Neural crest cell (in vitro differentiated cells): ENCODE data around the gene ISM1. TPM values are rescaled to one million over a fixed set of nuclear protein-coding genes. Genes with fewer than 3 reads are reported as not detected.

Experiments used
- DNase-seq: peaks from one replicate; pipeline ENCODE4 v3.0.0; 2021; ENCODE audit warnings: low read depth, mixed read lengths, low spot score
- H3K27ac Mint-ChIP-seq: one replicate; pipeline ENCODE4 v1.8.0; 2021; ENCODE audit warnings: mild to moderate bottlenecking, mixed read lengths; ENCODE audit not compliant: unreplicated experiment
- H3K27me3 Mint-ChIP-seq: 2 replicates; pipeline ENCODE4 v1.8.0; 2021; ENCODE audit warnings: low read depth, mild to moderate bottlenecking, mixed read lengths
- H3K36me3 Mint-ChIP-seq: 2 replicates; pipeline ENCODE4 v1.8.0; 2021; ENCODE audit warnings: low read depth, mild to moderate bottlenecking, mixed read lengths
- H3K4me1 Mint-ChIP-seq: 2 replicates; pipeline ENCODE4 v1.8.0; 2021; ENCODE audit warnings: mixed read lengths
- H3K4me3 Mint-ChIP-seq: one replicate; pipeline ENCODE4 v1.8.0; 2021; ENCODE audit warnings: mild to moderate bottlenecking, mixed read lengths
- H3K9me3 Mint-ChIP-seq: 2 replicates; pipeline ENCODE4 v1.8.0; 2021; ENCODE audit warnings: mixed read lengths
- CTCF ChIP-seq: fragments of 200-600 bp; sonication (generic); conservative IDR thresholded peaks from 2 replicates; pipeline ENCODE4 v1.5.0; 2021; ENCODE audit warnings: antibody characterized with exemption, mild to moderate bottlenecking
- total RNA-seq: library from RNA; stranded (reverse); gene quantifications from 2 replicates; pipeline ENCODE4 v1.2.1, GENCODE V29; 2021

Gene ISM1
- total RNA-seq, 1 donor from 2014 or later = 0.33 TPM

- DNase-seq = no peak
These were observed 34.9 kb upstream of the ISM1 start for GRCh38 chr20:13186043-13186774.

GRCh38 chr20:13187899-13188298 is 33.2 kb upstream of the ISM1 start:
- H3K9me3 Mint-ChIP-seq = peaks cover 6% of the 10 kb centered on the region
- no peak for DNase-seq
- no peak overlapping the region for H3K27ac Mint-ChIP-seq
- no peak overlapping the region for H3K4me3 Mint-ChIP-seq
- H3K36me3 Mint-ChIP-seq = no peaks in the 10 kb centered on the region
- H3K4me1 Mint-ChIP-seq = no peaks in the 10 kb centered on the region
- peaks cover 5% of the 10 kb centered on the region for H3K27me3 Mint-ChIP-seq
- no peak for TF ChIP-seq CTCF

More at GRCh38 chr20:13186043-13186774, 34.9 kb upstream of the ISM1 start:
- Mint-ChIP-seq H3K27me3 (peaks cover 7% of the 10 kb centered on the region), H3K4me3 (no peak overlapping the region), H3K9me3 (peaks cover 6% of the 10 kb centered on the region), H3K4me1 (no peaks in the 10 kb centered on the region), H3K36me3 (no peaks in the 10 kb centered on the region), H3K27ac (no peak overlapping the region)
- TF ChIP-seq CTCF = no peak

GRCh38 chr20:13199279-13199678 is 21.8 kb upstream of the ISM1 start:
- Mint-ChIP-seq H3K4me3 (no peak overlapping the region), H3K27me3 (peaks cover 2% of the 10 kb centered on the region), H3K9me3 (no peaks in the 10 kb centered on the region), H3K27ac (no peak overlapping the region), H3K36me3 (no peaks in the 10 kb centered on the region), H3K4me1 (peaks cover 6% of the 10 kb centered on the region)
- no peak for TF ChIP-seq CTCF
- DNase-seq = no peak

DNA sequence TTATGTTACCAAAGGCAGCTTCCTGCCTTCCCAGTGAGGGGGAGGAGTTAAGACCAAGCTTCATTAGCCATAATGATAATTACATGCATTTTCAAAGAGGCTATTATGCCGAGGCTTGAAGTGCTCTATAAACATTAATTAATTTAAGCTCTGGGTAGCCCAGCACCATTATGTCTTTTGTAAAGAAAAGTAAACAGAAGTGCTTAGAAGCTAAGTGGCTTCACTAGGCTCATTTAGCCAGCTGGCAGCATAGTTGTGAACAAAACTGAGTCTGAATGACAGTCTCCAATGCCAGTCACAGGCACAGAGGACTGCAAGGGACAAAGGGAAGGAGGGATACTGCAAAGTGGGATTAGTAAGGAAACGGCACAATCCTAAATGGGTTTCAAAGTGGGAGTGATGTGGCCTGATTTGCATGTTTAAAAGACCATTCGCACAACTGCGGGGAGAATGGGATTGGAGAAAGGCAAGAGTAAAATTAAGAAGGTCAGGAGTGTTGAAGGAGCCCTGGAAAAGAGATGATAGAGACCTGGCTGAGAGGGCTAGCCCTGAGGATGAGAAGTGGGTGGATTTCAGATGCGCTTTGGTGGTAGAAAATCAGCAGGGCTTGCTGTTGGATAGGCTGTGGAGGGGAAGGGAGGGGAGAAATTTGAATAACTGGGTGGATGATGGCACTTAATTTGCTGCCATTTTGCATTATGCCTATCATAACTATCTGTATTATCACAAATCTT is 20.1 kb upstream of the ISM1 start:
- no peak for DNase-seq
- no peaks in the 10 kb centered on the region for H3K36me3 Mint-ChIP-seq
- peak overlapping the region; percentile 85 for H3K27ac Mint-ChIP-seq

DNA sequence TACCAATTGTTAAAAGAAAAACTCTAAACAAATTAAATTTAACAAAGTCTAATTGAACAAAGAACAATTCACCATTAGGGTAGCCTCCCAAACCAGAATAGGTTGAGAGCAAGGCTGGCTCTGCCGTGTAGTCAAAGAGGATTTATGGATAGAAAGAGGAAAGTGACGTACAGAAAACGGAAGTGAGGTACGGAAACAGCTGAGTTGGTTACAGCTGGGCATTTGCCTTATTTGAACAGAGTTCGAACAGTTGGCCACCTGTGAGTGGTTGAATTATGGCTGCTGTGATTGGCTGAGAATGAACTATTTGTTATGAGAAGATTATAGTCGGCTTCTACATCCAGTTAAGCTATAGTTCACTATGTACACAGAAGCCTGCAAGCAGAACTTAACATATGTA is 18.5 kb upstream of the ISM1 start:
- Mint-ChIP-seq H3K4me1 (peaks cover 6% of the 10 kb centered on the region), H3K27me3 (peaks cover 4% of the 10 kb centered on the region), H3K36me3 (no peaks in the 10 kb centered on the region), H3K9me3 (no peaks in the 10 kb centered on the region), H3K27ac (no peak overlapping the region), H3K4me3 (no peak overlapping the region)
- no peak for TF ChIP-seq CTCF
- no peak for DNase-seq

More for the DNA sequence above, 20.1 kb upstream of the ISM1 start:
- no peak for TF ChIP-seq CTCF
- peaks cover 2% of the 10 kb centered on the region for H3K27me3 Mint-ChIP-seq
- H3K4me1 Mint-ChIP-seq = peaks cover 6% of the 10 kb centered on the region
- no peaks in the 10 kb centered on the region for H3K9me3 Mint-ChIP-seq
- no peak overlapping the region for H3K4me3 Mint-ChIP-seq
